Thoracic aorta (tissue), 2 donors: ENCODE data around the gene DNAJC8. TPM values are rescaled to one million over a fixed set of nuclear protein-coding genes. Genes with fewer than 3 reads are reported as not detected.

Experiments
- ATAC-seq: fragments of 150-250 bp; one replicate; pipeline ENCODE4 v1.8.0; 2017; ENCODE audit warnings: low read depth; ENCODE audit not compliant: insufficient number of reproducible peaks, low FRiP score
- DNase-seq: peaks from one replicate; pipeline ENCODE4 v3.0.0-alpha.2; 2020; ENCODE audit warnings: low spot score
- H3K27ac ChIP-seq, 2 donors: fragments of 200-600 bp; sonication (generic); 1 replicate in 1 of 2; 2 replicates in 1 of 2; pipeline ENCODE4 v1.5.1; 2016; ENCODE audit warnings: mild to moderate bottlenecking in 2 of 2, moderate library complexity in 2 of 2
- H3K27me3 ChIP-seq: fragments of 200-600 bp; sonication (generic); replicated peaks from 2 replicates; pipeline ENCODE4 v1.6.0; 2016; ENCODE audit warnings: mild to moderate bottlenecking; ENCODE audit not compliant: insufficient read depth
- H3K36me3 ChIP-seq: fragments of 200-600 bp; sonication (generic); one replicate; pipeline ENCODE4 v1.5.1; 2016
- H3K4me1 ChIP-seq, 2 donors: fragments of 200-600 bp; sonication (generic); 1 replicate in 1 of 2; 2 replicates in 1 of 2; pipeline versions ENCODE4 v1.5.1 to v1.6.0; 2016; ENCODE audit warnings: low read depth in 2 of 2, mild to moderate bottlenecking in 1 of 2; ENCODE audit not compliant: control insufficient read depth in 1 of 2
- H3K4me3 ChIP-seq: fragments of 200-600 bp; sonication (generic); 2 replicates; pipeline ENCODE4 v1.5.1; 2016; ENCODE audit warnings: mild to moderate bottlenecking
- H3K9me3 ChIP-seq: fragments of 200-600 bp; sonication (generic); 2 replicates; pipeline ENCODE4 v1.5.1; 2016
- CTCF ChIP-seq: fragments of 200-600 bp; sonication (generic); IDR thresholded peaks from one replicate; pipeline ENCODE4 v1.5.1; 2019; ENCODE audit warnings: antibody characterized with exemption
- total RNA-seq, 2 donors: library from RNA; depleted of rRNA; stranded (reverse); fragments of >200 nt; gene quantifications; one replicate each; pipeline versions ENCODE4 v1.1.0 to v1.2.3, GENCODE V29; 2016

DNAJC8 gene
- total RNA-seq, 2 donors from 2014 or later: 33.3 to 60.4 TPM

GRCh38 chr1:28249013-28249865, 16.4 kb upstream of the DNAJC8 start:
- ATAC-seq (no peak), DNase-seq (no peak)
- H3K4me1 ChIP-seq: peaks cover 29 to 30% of the 10 kb centered on the region in 2 donors
- peak overlapping the region; percentile 98 for H3K4me3 ChIP-seq
- TF ChIP-seq CTCF: no peak
- no peaks in the 10 kb centered on the region for H3K36me3 ChIP-seq
- H3K27me3 ChIP-seq: no peaks in the 10 kb centered on the region
- no peaks in the 10 kb centered on the region for H3K9me3 ChIP-seq
- peak overlapping the region; percentile 27 to 86 for H3K27ac ChIP-seq

GRCh38 chr1:28248273-28249012, 15.6 kb upstream of the DNAJC8 start:
- ATAC-seq (peak; percentile 44), DNase-seq (peak; percentile 62)
- peak; percentile 90 for TF ChIP-seq CTCF
- Histone ChIP-seq H3K27me3 (no peaks in the 10 kb centered on the region), H3K36me3 (no peaks in the 10 kb centered on the region), H3K27ac (peak overlapping the region; percentile 72 to 86), H3K4me3 (peak overlapping the region; percentile 98), H3K9me3 (no peaks in the 10 kb centered on the region), H3K4me1 (peaks cover 29 to 30% of the 10 kb centered on the region in 2 donors)

- Histone ChIP-seq H3K27me3 (no peaks in the 10 kb centered on the region), H3K4me3 (peak overlapping the region; percentile 98), H3K4me1 (peaks cover 29 to 30% of the 10 kb centered on the region in 2 donors), H3K9me3 (no peaks in the 10 kb centered on the region), H3K27ac (peak overlapping the region; percentile 72 to 86), H3K36me3 (no peaks in the 10 kb centered on the region)
- TF ChIP-seq CTCF: no peak
- DNase-seq: no peak
- no peak for ATAC-seq
Observed at GRCh38 chr1:28247612-28248272, 14.9 kb upstream of the DNAJC8 start.

- no peak for TF ChIP-seq CTCF
- no peak for ATAC-seq
- Histone ChIP-seq H3K27me3 (no peaks in the 10 kb centered on the region), H3K4me3 (peak overlapping the region; percentile 98), H3K27ac (peak overlapping the region; percentile 15 to 86), H3K9me3 (no peaks in the 10 kb centered on the region), H3K36me3 (no peaks in the 10 kb centered on the region), H3K4me1 (peaks cover 29 to 30% of the 10 kb centered on the region in 2 donors)
- DNase-seq: no peak
Observed at GRCh38 chr1:28246427-28246832, 13.6 kb upstream of the DNAJC8 start.
